ENCODE data around the gene LINGO3.

The LINGO3 gene

DNA sequence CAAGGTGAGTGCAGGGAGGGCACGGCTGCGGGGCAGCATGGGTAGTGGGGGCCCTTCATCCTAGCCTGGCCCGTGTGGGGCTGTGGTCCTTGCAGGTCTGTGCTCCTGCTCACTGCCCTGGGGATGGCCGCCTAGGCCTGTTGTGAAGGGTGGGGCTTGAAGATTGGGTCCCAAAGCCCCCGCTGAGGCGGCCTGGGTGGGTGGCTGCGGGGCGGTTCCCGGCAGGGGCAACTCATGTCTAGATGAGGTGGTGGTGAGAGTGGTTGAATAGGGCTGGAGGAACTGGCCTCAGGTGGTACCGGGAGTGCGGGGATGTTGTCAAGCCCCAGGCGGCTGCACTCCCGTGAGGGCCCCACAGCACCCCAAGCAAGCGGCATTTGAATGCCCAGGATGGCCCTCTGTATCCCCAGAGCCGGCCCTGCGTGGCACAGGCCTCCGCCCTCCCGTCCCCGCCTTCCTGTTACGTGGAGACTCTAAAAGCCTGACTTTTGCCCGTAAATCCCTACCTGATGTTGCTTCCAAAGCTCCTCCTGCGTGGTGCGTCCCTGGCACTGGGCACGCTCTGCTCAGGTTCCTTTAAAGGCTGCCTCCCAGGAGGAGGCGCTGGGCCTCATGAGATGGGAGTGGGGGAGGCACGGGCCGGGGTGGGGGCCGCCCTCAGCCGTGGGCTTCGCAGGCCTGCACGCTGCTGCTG is 35.5 kb upstream of the LINGO3 start (continued):
- TF ChIP-seq, protein P1, sequence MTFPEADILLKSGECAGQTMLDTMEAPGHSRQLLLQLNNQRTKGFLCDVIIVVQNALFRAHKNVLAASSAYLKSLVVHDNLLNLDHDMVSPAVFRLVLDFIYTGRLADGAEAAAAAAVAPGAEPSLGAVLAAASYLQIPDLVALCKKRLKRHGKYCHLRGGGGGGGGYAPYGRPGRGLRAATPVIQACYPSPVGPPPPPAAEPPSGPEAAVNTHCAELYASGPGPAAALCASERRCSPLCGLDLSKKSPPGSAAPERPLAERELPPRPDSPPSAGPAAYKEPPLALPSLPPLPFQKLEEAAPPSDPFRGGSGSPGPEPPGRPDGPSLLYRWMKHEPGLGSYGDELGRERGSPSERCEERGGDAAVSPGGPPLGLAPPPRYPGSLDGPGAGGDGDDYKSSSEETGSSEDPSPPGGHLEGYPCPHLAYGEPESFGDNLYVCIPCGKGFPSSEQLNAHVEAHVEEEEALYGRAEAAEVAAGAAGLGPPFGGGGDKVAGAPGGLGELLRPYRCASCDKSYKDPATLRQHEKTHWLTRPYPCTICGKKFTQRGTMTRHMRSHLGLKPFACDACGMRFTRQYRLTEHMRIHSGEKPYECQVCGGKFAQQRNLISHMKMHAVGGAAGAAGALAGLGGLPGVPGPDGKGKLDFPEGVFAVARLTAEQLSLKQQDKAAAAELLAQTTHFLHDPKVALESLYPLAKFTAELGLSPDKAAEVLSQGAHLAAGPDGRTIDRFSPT (tag by site-specific recombination; IDR thresholded peaks at IDR 0.05), result no peak

DNA sequence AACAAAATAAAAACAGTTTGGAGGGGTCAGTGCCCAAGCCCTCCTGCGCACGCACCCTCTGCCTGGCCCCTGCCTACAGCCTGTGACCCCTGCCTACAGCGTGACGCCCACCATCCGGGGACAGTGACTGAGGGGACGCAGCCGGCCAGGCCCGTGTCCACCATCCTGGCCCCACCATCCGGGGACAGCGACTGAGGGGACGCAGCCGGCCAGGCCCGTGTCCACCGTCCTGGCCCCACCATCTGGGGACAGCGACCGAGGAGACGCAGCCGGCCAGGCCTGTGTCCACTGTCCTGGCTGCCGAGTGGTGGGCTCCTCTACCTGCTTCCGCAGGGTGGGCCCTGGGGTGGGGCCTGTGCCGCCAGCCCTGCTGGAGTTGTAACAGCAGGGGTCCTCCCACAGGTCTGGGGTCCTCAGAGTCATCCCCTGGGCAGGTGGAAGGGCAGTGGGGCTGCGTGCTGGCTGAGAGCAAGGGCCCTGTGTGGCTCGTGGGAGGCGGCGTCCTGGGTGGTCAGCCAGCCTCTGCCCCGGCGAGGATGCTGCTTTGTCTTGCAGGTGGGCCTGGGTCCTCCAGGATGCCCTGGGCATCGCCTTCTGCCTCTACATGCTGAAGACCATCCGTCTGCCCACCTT is 34.8 kb upstream of the LINGO3 start:
- Histone ChIP-seq H3K4me3 (ENCODE audit: low read depth, low read length) (no peak overlapping the region), H3K27ac (ENCODE audit: extremely low read depth, low read depth, low read length) (no peak overlapping the region), H3K4me1 (ENCODE audit: control insufficient read depth, insufficient read depth, low read length) (no peaks in the 10 kb centered on the region), H3K36me3 (ENCODE audit: control insufficient read depth in 2 of 2, insufficient read depth in 1 of 2, low read length in 2 of 2) (peaks cover 0 to 48% of the 10 kb centered on the region in 2 experiments; a peak in 2 of 3 replicates), H3K9me3 (ENCODE audit: control insufficient read depth, insufficient read depth, low read depth, low read length) (no peaks in the 10 kb centered on the region)
- no peak for TF ChIP-seq ZNF610 (tag by site-specific recombination; IDR thresholded peaks at IDR 0.05; ENCODE audit: borderline replicate concordance)
- TF ChIP-seq ZBTB8A (tag by site-specific recombination; IDR thresholded peaks at IDR 0.05), result no peak
- TF ChIP-seq, protein P2, sequence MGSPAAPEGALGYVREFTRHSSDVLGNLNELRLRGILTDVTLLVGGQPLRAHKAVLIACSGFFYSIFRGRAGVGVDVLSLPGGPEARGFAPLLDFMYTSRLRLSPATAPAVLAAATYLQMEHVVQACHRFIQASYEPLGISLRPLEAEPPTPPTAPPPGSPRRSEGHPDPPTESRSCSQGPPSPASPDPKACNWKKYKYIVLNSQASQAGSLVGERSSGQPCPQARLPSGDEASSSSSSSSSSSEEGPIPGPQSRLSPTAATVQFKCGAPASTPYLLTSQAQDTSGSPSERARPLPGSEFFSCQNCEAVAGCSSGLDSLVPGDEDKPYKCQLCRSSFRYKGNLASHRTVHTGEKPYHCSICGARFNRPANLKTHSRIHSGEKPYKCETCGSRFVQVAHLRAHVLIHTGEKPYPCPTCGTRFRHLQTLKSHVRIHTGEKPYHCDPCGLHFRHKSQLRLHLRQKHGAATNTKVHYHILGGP (tag by site-specific recombination; IDR thresholded peaks at IDR 0.05), result no peak
- no peak for TF ChIP-seq ZNF354C (tag by site-specific recombination; IDR thresholded peaks at IDR 0.05; ENCODE audit: borderline replicate concordance, low read depth)
- no peak for TF ChIP-seq ZNF280C (tag by site-specific recombination; IDR thresholded peaks at IDR 0.05)
- no peak for TF ChIP-seq SCRT2 (tag by site-specific recombination; IDR thresholded peaks at IDR 0.05)
- no peak for TF ChIP-seq TRIM28 (IDR thresholded peaks at IDR 0.05; ENCODE audit: borderline replicate concordance, low read length)
- no peak for TF ChIP-seq ZNF514 (tag by site-specific recombination; IDR thresholded peaks at IDR 0.05)
- no peak for TF ChIP-seq ZNF23 (tag by site-specific recombination; IDR thresholded peaks at IDR 0.05; ENCODE audit: borderline replicate concordance)
- TF ChIP-seq ZNF16 (tag by site-specific recombination; IDR thresholded peaks at IDR 0.05; ENCODE audit: low read depth), result no peak
- TF ChIP-seq BCL11B (tag by site-specific recombination; IDR thresholded peaks at IDR 0.05; ENCODE audit: low read depth), result no peak
- TF ChIP-seq ZNF24 (tag by site-specific recombination; IDR thresholded peaks at IDR 0.05), result no peak
- no peak for TF ChIP-seq ZNF792 (tag by site-specific recombination; IDR thresholded peaks at IDR 0.05)
- TF ChIP-seq, protein P3, sequence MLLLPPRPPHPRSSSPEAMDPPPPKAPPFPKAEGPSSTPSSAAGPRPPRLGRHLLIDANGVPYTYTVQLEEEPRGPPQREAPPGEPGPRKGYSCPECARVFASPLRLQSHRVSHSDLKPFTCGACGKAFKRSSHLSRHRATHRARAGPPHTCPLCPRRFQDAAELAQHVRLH (tag by site-specific recombination; IDR thresholded peaks at IDR 0.05), result no peak
- no peak for TF ChIP-seq ZIC2 (tag by site-specific recombination; IDR thresholded peaks at IDR 0.05)
- TF ChIP-seq ZNF777 (tag by site-specific recombination; IDR thresholded peaks at IDR 0.05; ENCODE audit: borderline replicate concordance), result no peak
- TF ChIP-seq, protein P4, sequence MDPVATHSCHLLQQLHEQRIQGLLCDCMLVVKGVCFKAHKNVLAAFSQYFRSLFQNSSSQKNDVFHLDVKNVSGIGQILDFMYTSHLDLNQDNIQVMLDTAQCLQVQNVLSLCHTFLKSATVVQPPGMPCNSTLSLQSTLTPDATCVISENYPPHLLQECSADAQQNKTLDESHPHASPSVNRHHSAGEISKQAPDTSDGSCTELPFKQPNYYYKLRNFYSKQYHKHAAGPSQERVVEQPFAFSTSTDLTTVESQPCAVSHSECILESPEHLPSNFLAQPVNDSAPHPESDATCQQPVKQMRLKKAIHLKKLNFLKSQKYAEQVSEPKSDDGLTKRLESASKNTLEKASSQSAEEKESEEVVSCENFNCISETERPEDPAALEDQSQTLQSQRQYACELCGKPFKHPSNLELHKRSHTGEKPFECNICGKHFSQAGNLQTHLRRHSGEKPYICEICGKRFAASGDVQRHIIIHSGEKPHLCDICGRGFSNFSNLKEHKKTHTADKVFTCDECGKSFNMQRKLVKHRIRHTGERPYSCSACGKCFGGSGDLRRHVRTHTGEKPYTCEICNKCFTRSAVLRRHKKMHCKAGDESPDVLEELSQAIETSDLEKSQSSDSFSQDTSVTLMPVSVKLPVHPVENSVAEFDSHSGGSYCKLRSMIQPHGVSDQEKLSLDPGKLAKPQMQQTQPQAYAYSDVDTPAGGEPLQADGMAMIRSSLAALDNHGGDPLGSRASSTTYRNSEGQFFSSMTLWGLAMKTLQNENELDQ (tag by site-specific recombination; IDR thresholded peaks at IDR 0.05; ENCODE audit: low read depth), result no peak
- TF ChIP-seq, protein P5, sequence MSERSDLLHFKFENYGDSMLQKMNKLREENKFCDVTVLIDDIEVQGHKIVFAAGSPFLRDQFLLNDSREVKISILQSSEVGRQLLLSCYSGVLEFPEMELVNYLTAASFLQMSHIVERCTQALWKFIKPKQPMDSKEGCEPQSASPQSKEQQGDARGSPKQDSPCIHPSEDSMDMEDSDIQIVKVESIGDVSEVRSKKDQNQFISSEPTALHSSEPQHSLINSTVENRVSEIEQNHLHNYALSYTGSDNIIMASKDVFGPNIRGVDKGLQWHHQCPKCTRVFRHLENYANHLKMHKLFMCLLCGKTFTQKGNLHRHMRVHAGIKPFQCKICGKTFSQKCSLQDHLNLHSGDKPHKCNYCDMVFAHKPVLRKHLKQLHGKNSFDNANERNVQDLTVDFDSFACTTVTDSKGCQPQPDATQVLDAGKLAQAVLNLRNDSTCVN (tag by site-specific recombination; optimal IDR thresholded peaks at IDR 0.05), result no peak
- TF ChIP-seq GFI1B (tag by site-specific recombination; IDR thresholded peaks at IDR 0.05), result no peak
- TF ChIP-seq ZNF48 (tag by site-specific recombination; IDR thresholded peaks at IDR 0.05), result no peak
- ChIA-PET POLR2A (no interaction called here), CTCF (no interaction called here)
